K562 (cell line): Measurements from ENCODE around the gene MICAL1. TPM values are rescaled to one million over a fixed set of nuclear protein-coding genes. Genes with fewer than 3 reads are reported as not detected.
"Not testable (repeated sequence)": the region's sequence is repeated elsewhere in the genome, so short reads cannot be mapped to it uniquely, and the experiment has no call there.

Experiments
- ATAC-seq: fragments of 200-7000 bp; cut with Tn5 transposase; 3 replicates; pipeline ENCODE4 v1.9.1; 2020; ENCODE audit warnings: moderate library complexity
- BruUV-seq: library from RNA; stranded (reverse); fragments of 400-500 nt; replicated peaks from 2 replicates; lab custom pipeline; 2021; lab: Mats Ljungman, UMichigan
- CTCF ChIA-PET: fragments of 300-600 bp; formaldehyde crosslinking; extraction: SDS; loops from one replicate; lab custom pipeline; 2021; ENCODE audit warnings: low intra/inter-chr PET ratio; lab: Yijun Ruan, JAX
- POLR2A ChIA-PET: fragments of 300-600, 350-650 bp; sonication (Branson Sonifier 250); formaldehyde crosslinking; extraction: SDS; loops from one replicate; lab custom pipeline; 2021; ENCODE audit warnings: antibody characterized with exemption, inconsistent platforms; lab: Yijun Ruan, JAX
- DNase-seq, 4 experiments: peaks; one replicate each; pipeline versions ENCODE4 v3.0.0 to v3.0.0-alpha.2; 2011 to 2018; ENCODE audit warnings: low spot score in 3 of 4, mixed read lengths in 3 of 4; ENCODE audit errors: extremely low read depth in 1 of 4
- FAIRE-seq: peaks from 2 replicates; lab custom pipeline; 2011; peaks lifted over from hg19 to GRCh38; lab: Jason Lieb, UNC
- H2AFZ ChIP-seq: 2 replicates; pipeline ENCODE4 v1.6.0; 2011; ENCODE audit warnings: low read depth, low read length, control low read depth, inconsistent platforms
- H3K27ac ChIP-seq: fragments of 200-600 bp; 3 replicates; pipeline ENCODE4 v1.8.0; 2011; ENCODE audit warnings: low read depth, mild to moderate bottlenecking, control low read depth, inconsistent platforms, low read length, moderate library complexity, mixed read lengths; ENCODE audit errors: extremely low read depth
- H3K27me3 ChIP-seq, 2 experiments: fragments of 300-600 bp in 1 of 2; 2 replicates in 1 of 2; 3 replicates in 1 of 2; pipeline versions ENCODE4 v1.6.0 to v1.8.0; 2011; ENCODE audit warnings: inconsistent platforms in 2 of 2, low read length in 2 of 2, mild to moderate bottlenecking in 1 of 2, mixed read lengths in 1 of 2, moderate library complexity in 1 of 2; ENCODE audit not compliant: control insufficient read depth in 2 of 2, insufficient read depth in 2 of 2
- H3K36me3 ChIP-seq: fragments of 300-600 bp; 3 replicates; pipeline ENCODE4 v1.8.0; 2011; ENCODE audit warnings: mild to moderate bottlenecking, low read length, inconsistent platforms; ENCODE audit not compliant: control insufficient read depth, insufficient read depth
- H3K4me1 ChIP-seq, 2 experiments: fragments of 200-600 bp in 1 of 2; replicated peaks in 1 of 2; 2 replicates in 1 of 2; 3 replicates in 1 of 2; pipeline versions ENCODE4 v1.5.1 to v1.8.0; 2011; ENCODE audit warnings: inconsistent platforms in 2 of 2, low read length in 2 of 2, mild to moderate bottlenecking in 1 of 2, mixed read lengths in 1 of 2, moderate library complexity in 1 of 2; ENCODE audit not compliant: control insufficient read depth in 2 of 2, insufficient read depth in 2 of 2
- H3K4me2 ChIP-seq: 2 replicates; pipeline ENCODE4 v1.6.1; 2011; ENCODE audit warnings: low read length, control low read depth, inconsistent platforms, mixed read lengths; ENCODE audit not compliant: insufficient read depth
- H3K4me3 ChIP-seq: fragments of 200-600 bp; sonication (generic), shearing (Covaris generic); 2 replicates; pipeline ENCODE4 v1.5.1; 2016; ENCODE audit warnings: control low read depth, inconsistent platforms
- H3K79me2 ChIP-seq: fragments of 200-600 bp; 3 replicates; pipeline ENCODE4 v1.8.0; 2011; ENCODE audit warnings: low read length, inconsistent platforms; ENCODE audit not compliant: control insufficient read depth, insufficient read depth
- H3K9ac ChIP-seq, 2 experiments: 2 replicates each; pipeline versions ENCODE4 v1.6.0 to v1.6.1; 2011; ENCODE audit warnings: low read depth in 2 of 2, low read length in 2 of 2, control low read depth in 1 of 2, inconsistent platforms in 1 of 2, mild to moderate bottlenecking in 1 of 2, mixed read lengths in 1 of 2; ENCODE audit not compliant: insufficient read depth in 1 of 2
- H3K9me1 ChIP-seq: one replicate; pipeline ENCODE4 v1.6.0; 2011; ENCODE audit warnings: inconsistent platforms, mild to moderate bottlenecking, low read length, moderate library complexity; ENCODE audit not compliant: control insufficient read depth, insufficient read depth
- H3K9me3 ChIP-seq: replicated peaks from 2 replicates; pipeline ENCODE4 v1.5.1; 2011; ENCODE audit warnings: low read depth, low read length, inconsistent platforms; ENCODE audit not compliant: control insufficient read depth, insufficient read depth
- H4K20me1 ChIP-seq: replicated peaks from 2 replicates; pipeline ENCODE4 v1.6.1; 2011; ENCODE audit warnings: low read length, inconsistent platforms, mixed read lengths; ENCODE audit not compliant: control insufficient read depth, insufficient read depth
- ADNP ChIP-seq: fragments of 200-800 bp; sonication (Bioruptor generic); IDR thresholded peaks from 2 replicates; pipeline ENCODE4 v1.6.1; 2016; ENCODE audit warnings: missing genetic modification characterization, missing compliant biosample characterization
- BCOR ChIP-seq: fragments of 450-650 bp; IDR thresholded peaks from 2 replicates; pipeline ENCODE4 v1.6.1; 2016
- CHAMP1 ChIP-seq: fragments of 450-650 bp; IDR thresholded peaks from 2 replicates; pipeline ENCODE4 v1.6.1; 2016; ENCODE audit warnings: mild to moderate bottlenecking
- CHD4 ChIP-seq: fragments of 200-600 bp; sonication (generic); IDR thresholded peaks from 3 replicates; pipeline ENCODE4 v1.6.1; 2012; ENCODE audit warnings: low read depth, mild to moderate bottlenecking, mixed read lengths, low read length, inconsistent platforms; ENCODE audit not compliant: insufficient read depth, insufficient replicate concordance, poor library complexity, severe bottlenecking
- HDAC2 ChIP-seq: fragments of 450-650 bp; IDR thresholded peaks from 2 replicates; pipeline ENCODE4 v1.6.1; 2016; ENCODE audit warnings: mild to moderate bottlenecking
- KDM1A ChIP-seq, 2 experiments: fragments of 450-650 bp; IDR thresholded peaks; 2 replicates each; pipeline ENCODE4 v1.6.1; 2016; ENCODE audit warnings: mild to moderate bottlenecking in 2 of 2
- RBM25 ChIP-seq: fragments of 200-400 bp; formaldehyde crosslinking; IDR thresholded peaks from 2 replicates; pipeline ENCODE4 v1.6.1; 2018; ENCODE audit warnings: low read length, low read depth, moderate library complexity; ENCODE audit not compliant: severe bottlenecking
- SMARCA5 ChIP-seq: fragments of 450-650 bp; IDR thresholded peaks from 2 replicates; pipeline ENCODE4 v1.6.1; 2016
- ZNF121 ChIP-seq: sonication (generic); formaldehyde crosslinking; conservative IDR thresholded peaks from 2 replicates; pipeline ENCODE4 v1.8.0; 2022; ENCODE audit warnings: missing genetic modification reagents
- ZNF146 ChIP-seq: IDR thresholded peaks from one replicate; pipeline ENCODE4 v1.6.1; 2018; ENCODE audit warnings: missing compliant biosample characterization; ENCODE audit not compliant: unreplicated experiment
- WGBS: fragments of 100-300 bp; shearing (Covaris generic); methylation state at CpG from one replicate; pipeline ENCODE4 v1.1.6; 2016; ENCODE audit warnings: low coverage, mixed read lengths; ENCODE audit not compliant: insufficient coverage; ENCODE audit errors: missing lambda C conversion rate; 5-methylcytosine and 5-hydroxymethylcytosine counted together
- in situ Hi-C: fragments of 300-500 bp; cut with MboI; formaldehyde crosslinking; loops from 4 replicates; pipeline ENCODE4 v1.15.0; 2018; ENCODE audit warnings: inconsistent platforms, mixed read lengths
- intact Hi-C: fragments of 100-400 bp; cut with micrococcal nuclease; formaldehyde crosslinking; loops from 2 replicates; pipeline ENCODE4 v1.14.2; 2022
- polyA plus RNA-seq, 8 experiments: library from polyadenylated mRNA; depleted of rRNA in 4 of 8; stranded (reverse) in 5 of 8; unstranded in 3 of 8; fragments of >200 nt; fragmentation: Nextera tagmentation in 2 of 8; fragmentation: Illumina TruSeq in 1 of 8; extraction: Ambion mirVana in 2 of 8; extraction: Trizol in 1 of 8; gene quantifications; 2 replicates each; pipeline versions ENCODE4 v1.2.1 to v1.2.3, GENCODE V29; 2011 to 2014; ENCODE audit warnings: inconsistent platforms in 1 of 8, missing spikeins in 1 of 8
- total RNA-seq, 7 experiments: library from RNA; depleted of rRNA in 6 of 7; stranded (reverse); fragments of >200 nt in 6 of 7; fragmentation: Illumina TruSeq in 2 of 7; extraction: Trizol in 2 of 7; gene quantifications; 2 replicates each; pipeline versions ENCODE4 v1.2.1 to v1.2.3, GENCODE V29; 2011 to 2021; ENCODE audit warnings: low replicate concordance in 1 of 7

The MICAL1 gene
- total and polyA plus RNA-seq, 9 of the 15 experiments (the other 6 are each of a cell fraction or from before 2014, with no cell fraction given), result 0.07 to 15.2 (median 7.0) TPM

GRCh38 chr6:109461733-109462526, 6.4 kb upstream of the MICAL1 start (continued):
- TF ChIP-seq CHD4, result no peak
- TF ChIP-seq, all 486 proteins: peak for 0

- H3K9ac ChIP-seq, H3K4me1 ChIP-seq, H4K20me1 ChIP-seq, BruUV-seq, H3K27me3 ChIP-seq, H3K27ac ChIP-seq, intact Hi-C loops, ATAC-seq, H3K4me2 ChIP-seq, H3K9me1 ChIP-seq, DNase-seq, CTCF ChIA-PET, H3K9me3 ChIP-seq, H2AFZ ChIP-seq, H3K79me2 ChIP-seq, FAIRE-seq, in situ Hi-C loops, H3K4me3 ChIP-seq: not testable (repeated sequence)
- H3K36me3 ChIP-seq, result peaks cover 47% of the 10 kb centered on the region
- WGBS, result 100% methylated on average over 1 of the region's 1 CpG
- POLR2A ChIA-PET, result interaction anchor here (0.6 kb wide), 1 partner anchor 1450 kb away, joined by 3 read pairs; no protein-coding TSS in a partner anchor
- TF ChIP-seq ZNF121 (CRISPR knock-in tag) (peak; percentile 96), ADNP (peak; percentile 57), KDM1A (IDR thresholded peaks at IDR 0.05) (peak; percentile 42 to 69; a peak in 3 of 4 replicates), CHAMP1 (0 out of 2 replicates have a peak, but pooled peaks have one; percentile 47), ZNF146 (CRISPR knock-in tag) (peak; percentile 99), RBM25 (peak; percentile 81), HDAC2 (peak; percentile 49; the same call in 1 of the 2 replicates), SMARCA5 (peak; percentile 84), BCOR (peak; percentile 88)
Measured at GRCh38 chr6:109461205-109461604, 5.6 kb upstream of the MICAL1 start.
